Esophagus mucosa (tissue), 1 donor: Measurements from ENCODE around the gene SYT2. TPM values are rescaled to one million over a fixed set of nuclear protein-coding genes. Genes with fewer than 3 reads are reported as not detected.
"Not testable (repeated sequence)": the region's sequence is repeated elsewhere in the genome, so short reads cannot be mapped to it uniquely, and the experiment has no call there.

Experiments
- ATAC-seq: fragments of 200-7000 bp; cut with Tn5 transposase; one replicate; pipeline ENCODE4 v1.9.1; 2020
- total RNA-seq: library from RNA; stranded (reverse); gene quantifications from one replicate; pipeline ENCODE4 v1.2.4, GENCODE V29; 2023
- donor health status: DM: yes; HTN: yes; CAD: no.

SYT2 gene
- total RNA-seq, 1 donor from 2014 or later, result not detected

DNA sequence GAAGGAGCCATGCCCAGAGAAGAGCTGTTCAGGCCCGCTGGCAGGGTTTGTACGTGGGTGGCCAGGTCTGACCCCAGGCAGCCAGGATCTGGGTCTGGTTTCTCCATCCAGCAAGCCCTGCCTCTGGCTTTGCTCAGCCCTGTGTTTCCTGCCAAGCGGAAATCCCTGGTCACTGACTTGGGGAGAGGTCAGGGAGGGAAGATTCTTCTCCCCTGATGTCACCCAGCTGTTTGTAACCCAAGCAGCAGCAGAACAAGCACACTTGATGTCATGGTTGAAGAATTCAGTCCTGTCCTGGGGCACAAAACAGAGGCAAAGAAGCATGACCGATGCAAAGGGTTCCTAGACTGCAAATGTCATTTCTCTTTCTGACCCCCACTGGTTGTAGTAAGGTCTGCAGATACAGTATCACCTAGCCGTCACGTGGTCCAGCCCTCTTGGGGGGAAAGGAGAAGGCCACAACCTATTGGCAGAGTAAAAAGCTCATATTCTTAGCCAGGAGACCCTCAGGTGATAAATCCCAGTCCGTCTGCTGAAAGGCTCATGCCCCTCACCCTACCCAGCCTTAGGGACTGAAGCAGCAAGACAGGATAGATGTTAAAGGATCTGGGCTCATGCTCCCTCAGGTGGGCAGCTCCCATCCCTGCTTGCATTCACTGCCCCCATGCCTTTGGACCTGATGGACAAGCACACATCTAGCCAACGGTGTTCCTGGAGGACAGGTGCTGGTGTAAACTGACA lies 120.9 kb downstream of the SYT2 start:
- peak; percentile 82 for ATAC-seq

DNA sequence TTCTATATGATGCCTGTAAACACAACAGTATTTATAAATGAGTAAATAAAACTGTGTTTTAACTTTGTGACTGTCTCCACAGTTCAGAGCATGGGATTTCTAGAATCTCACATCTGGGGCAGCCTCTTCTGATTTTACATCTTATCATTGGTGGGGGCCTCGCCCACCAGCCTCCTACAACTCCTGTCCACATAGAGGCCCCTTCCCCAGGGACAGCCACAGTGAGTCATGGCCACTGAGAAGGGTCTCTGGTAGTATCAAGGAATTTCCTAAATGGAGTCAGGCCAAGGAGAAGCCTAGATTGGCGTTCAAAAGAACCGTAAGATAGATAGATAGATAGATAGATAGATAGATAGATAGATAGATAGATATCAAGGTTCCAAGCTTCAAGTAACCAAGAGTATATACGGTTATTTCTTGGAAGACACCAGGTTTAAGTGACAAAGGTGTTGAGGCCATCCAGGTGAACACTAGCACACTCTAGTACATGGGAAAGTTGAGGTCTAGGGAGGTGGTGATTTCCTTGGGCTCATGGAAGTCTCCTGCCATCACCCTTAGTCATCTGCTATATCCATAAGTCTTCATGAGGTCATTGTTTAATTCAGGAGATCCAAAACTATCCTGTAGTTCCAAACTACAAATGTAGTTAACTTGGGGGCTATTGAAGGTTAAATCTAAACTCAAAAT lies 121.6 kb downstream of the SYT2 start:
- peak; percentile 30 for ATAC-seq

DNA sequence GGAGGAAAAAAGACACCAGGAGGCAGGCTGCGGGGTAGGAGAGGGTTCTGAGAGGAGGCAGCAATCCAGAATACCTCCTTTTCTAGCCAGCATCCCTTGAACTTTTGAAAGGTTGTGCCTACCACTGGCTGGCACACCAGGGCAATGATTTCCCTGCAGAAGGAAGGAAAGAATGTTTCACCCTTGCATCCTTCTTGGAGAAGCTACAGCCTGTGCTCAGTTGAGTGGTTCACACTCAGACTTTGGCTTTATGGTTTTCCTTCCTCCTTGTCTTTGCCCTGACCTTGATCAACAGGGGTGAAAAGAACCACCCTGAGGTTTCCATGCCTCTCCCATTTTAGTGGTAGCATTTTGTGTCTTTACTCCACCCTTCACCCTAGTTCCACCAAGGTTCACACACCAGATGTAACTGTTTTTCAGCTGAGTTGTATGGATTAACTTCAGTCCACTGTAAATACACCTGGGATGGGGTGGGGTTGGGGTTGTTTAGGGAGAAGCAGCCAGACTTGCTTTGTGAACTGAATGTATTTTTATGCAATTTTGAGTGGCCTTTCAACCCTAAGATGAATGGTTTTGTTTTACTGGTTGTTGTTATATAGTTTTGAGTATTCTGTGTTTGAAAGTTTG lies 122.3 kb downstream of the SYT2 start:
- peak; percentile 45 for ATAC-seq

DNA sequence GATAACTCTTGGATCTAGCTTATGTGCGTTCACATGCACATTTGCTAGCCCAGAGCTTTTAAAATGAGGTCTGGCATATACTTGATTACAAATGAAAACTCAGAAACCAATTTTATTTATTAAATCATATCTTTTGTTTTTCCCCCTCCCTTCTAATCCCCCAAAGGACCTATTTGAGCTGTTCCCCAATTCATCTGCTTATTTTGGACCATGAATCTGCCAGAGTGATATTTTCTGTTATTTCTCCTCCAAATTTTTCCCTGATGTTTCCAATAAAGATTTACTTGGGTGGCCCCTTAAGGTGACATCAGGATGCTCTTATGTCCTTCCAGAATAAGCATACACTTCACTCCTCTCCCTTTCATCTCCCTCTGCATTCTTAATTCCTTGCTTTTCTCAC lies 123.4 kb downstream of the SYT2 start:
- ATAC-seq, result no peak

DNA sequence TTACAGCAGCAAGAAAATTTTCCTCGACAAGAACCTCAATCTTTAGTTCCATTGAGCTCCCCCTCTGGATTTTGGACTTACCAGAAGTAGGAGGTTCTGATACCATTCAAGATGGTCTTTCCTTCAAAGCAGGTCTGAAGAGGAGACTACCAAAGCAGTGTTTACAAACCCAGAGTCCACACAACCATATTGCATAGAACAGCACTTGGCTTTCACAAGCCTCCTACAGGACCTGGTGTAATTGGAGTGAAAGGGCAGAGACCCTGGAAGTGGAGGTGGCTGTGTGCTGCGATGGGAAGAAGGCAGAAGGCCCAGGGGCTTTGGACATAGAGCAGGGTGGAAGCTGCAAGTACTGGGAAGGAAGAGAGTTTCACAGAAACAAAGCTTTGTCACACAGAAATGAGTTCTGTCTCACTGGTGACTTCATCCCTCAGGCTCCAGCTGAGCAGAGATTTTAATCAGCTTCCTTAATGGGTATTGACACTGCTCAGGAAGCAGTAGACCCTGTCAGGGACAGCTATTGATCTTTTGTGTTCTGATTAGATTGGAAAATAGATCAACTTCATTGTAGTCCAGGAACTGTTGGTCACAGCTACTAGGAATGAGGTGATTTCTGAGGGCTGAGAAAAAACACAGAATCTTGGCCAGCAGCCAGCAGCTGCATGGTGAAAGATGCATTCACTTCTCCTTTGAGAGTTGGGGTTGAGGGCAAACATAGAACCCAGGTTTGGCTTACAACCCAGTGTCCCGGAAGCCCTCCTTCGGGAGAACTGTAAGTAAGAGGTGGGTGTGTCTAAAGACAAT lies 124.0 kb downstream of the SYT2 start:
- no peak for ATAC-seq

DNA sequence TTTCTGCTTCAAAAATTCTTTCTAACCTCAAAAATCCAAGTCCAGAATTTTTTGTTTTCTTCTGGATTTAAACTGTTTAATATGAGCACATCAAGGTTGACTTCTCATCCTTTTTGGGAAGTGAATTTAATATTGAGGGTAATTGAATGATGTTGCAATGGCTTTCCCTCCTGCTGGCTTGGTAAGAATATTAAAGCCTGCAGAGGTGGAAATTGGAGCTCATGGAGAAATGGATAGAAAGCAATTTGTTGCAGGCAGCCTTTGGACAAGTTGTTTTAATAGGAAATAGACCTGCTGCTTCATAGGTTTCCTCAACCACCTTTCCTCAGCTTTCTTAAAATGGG lies 124.7 kb downstream of the SYT2 start:
- no peak for ATAC-seq

DNA sequence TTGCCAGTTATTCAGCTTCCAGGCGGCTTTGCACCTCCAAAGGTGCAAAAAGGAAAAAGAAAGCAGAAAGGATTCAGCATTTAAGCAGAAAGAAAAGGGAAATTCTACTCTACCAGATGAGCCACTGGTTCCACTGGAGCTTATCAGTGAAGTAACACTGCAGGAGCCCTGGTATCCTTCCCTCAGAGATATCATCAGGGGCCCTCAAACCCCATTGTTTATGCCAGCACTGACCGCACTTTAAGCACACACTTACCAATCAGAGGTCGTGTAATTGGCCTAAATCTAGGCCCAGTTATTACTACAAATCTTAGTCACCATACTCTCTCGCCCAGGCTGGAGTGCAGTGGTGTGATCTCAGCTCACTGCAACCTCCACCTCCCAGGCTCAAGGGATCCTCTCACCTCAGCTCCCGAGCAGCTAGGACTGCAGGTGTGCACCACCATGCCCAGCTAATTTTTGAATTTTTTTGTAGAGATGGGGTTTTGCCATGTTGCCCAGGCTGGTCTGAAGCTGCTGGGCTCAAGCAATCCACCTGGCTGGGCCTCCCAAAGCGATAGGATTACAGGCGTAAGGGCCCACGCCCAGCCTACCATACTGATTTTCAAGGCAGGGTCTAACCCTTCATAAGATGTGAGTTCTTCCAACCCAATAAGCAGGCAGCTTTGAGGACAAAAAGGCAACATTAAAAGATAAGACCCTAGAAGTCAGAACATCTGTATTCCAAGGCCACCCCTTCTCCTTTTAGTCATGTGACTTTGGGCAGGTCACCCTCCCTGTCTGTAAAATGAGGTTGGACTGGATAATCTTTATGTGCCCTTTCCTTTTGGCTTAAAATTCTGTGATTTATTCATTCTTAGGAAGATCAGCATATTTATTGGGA lies 125.3 kb downstream of the SYT2 start:
- no peak for ATAC-seq

DNA sequence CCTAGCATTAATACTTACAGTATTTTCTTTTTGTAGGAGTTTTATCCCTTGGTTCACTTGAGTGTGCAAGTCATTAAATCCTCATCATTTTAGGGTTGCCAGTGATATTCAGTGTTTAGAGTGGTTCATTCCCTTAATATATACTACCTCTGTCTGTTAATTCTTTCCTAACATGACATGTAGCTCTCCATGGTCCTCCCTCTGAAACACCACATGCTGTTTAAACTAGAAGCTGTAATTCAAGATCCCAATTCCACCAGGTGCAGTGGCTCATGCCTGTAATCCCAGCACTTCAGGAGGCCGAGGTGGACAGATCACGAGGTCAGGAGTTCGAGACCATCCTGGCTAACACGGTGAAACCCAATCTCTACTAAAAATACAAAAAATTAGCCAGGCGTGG lies 127.9 kb downstream of the SYT2 start:
- not testable (repeated sequence) for ATAC-seq

DNA sequence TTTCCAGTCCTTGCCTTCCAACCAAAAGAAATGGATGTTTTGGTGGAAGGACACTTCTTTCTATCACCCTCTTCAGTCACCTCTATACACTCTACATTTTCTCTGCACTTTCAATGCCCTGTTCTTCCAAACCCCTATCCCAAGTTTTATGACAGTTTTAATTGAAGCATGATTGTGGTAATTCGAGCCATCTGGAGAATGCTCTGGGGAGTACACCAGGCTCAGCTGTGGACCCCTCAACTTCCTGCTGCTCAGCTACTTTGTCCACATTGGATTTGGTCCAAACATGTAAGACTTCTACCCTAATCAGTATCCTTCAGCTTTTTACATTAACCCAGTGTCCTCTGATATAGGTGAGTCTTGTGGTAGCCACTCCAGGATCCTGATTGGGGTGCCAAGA lies 129.6 kb downstream of the SYT2 start:
- ATAC-seq, result no peak

DNA sequence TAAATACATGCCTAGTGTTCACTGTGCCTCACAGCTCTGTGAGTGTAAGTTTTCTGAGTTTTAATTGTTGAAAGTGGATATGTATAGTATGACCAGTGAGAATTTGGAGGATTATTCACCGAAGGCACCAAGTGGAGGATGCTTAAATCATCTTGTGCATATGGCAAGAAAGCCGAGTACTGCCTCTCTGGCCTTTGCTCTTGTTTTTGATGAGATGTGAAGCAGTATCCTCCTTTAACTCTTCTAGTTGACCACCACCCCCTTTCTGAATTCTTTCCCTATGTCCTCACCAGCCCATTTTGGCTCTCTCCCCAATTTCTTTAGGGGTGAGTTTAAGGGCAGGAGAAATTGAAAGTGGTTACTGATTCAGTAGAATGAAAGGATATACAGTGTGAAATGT lies 130.4 kb downstream of the SYT2 start:
- no peak for ATAC-seq

DNA sequence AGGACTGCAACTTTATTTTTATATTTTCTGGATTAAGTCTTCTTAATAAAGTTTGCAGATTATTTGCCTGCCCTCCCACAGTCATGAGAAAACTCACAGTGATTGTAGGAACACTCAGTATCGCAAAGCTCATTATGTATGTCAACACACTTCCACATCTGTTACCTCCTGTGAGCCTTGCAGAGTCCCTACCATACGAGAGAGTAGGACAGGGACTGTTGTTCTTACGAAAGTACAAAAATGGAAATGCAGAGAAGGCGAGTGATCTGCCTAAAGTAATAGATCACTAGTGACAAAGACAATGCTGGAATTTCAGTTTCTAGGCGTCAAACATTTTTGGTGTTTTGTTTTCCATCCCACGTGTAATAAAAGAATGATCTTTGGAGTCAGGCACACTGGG lies 131.7 kb downstream of the SYT2 start:
- no peak for ATAC-seq

DNA sequence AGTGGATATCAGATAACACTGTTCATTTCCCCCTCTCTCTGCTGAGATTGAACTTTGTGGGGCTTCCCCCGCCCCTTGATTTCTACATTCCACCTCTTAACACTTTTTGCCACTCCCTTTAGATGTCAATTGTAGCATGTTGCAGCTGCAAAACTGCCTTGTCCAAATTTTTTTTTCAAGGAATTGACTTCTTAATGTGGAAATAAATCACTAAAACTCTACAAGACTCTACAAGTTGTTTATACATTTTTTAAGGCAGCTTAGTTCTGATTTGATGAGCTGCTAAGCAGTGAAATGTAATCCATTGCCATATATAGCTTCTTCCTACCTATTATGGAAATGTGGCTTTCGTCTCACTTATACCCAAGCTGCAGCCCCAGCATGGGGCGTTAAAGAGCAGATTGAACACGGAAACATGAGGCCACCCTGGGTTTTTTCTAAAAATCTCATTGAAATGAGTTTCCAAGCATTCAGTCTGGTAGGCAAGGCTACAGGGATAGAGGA lies 132.2 kb downstream of the SYT2 start:
- ATAC-seq, result peak; percentile 63

DNA sequence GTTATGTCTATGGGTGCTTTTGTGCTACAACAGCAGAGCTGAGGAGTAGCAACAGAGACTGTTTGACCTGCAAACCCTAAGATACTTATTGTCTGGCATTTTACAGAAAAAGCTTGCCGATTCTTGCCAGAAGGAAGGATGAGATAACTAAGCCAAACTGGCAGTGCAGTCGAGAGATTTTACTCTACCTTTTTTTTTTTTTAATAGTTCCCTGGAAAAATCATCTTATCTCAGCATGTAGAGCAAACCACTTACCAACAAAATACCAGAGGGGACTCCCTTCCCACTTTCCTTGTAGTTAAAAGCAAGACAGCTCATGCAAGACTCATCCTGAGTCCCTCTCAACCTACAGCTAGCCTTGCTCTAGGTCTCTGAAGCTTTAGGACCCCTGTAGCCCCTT lies 132.9 kb downstream of the SYT2 start:
- ATAC-seq, result no peak

DNA sequence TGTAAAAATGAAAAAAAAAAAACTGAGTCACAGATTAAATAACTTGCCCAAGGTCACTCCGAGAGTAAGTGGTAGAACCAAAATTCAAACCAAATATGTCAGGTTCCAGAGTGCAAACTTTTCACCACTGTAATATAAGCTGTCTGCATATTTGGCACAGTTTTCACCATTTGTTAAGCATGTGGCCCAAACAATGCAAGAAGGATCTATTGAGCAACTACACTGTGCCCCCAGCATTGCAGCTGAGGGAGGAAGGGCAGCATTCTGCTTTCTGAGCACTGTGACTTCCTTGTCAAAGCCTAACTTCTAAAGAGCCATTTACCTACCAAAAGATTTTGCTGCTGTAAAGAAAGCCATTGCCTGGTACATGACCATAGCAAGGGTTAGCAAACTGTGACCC lies 133.4 kb downstream of the SYT2 start:
- ATAC-seq, result peak; percentile 12

DNA sequence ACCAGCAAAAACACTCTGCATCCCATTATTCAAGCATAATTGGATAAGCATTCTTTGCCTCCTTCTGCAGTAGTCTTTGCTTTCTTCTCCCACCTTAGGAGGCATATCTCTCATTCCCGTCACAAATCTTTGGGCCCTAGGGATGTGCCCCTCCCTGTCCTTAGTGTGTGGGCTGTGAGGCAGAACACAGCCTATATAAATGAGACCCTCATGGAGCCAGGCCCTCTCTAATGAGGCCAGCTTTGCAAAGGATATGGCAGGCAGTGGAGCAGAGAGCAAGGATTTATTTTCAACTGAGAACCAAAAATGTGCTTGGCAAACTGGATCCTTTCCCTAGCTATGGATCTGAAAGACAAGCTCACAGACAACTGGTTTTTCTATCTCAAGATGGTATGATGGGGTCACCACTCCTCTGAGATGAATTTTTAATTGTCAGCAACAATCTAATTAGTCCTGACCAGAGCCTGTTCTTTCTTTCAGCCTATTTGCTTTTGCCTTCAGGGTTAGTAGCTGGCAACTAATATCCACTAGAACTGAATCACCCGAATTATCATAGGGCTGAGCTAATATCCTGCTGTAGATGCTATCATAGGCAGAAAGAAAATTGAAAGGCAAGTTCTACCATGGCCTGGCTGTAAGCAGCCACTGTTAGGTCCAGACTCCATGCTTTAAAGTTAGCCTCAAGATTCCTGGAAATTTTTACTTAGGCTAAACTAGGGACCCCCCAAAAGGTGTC lies 134.2 kb downstream of the SYT2 start:
- peak; percentile 64 for ATAC-seq

DNA sequence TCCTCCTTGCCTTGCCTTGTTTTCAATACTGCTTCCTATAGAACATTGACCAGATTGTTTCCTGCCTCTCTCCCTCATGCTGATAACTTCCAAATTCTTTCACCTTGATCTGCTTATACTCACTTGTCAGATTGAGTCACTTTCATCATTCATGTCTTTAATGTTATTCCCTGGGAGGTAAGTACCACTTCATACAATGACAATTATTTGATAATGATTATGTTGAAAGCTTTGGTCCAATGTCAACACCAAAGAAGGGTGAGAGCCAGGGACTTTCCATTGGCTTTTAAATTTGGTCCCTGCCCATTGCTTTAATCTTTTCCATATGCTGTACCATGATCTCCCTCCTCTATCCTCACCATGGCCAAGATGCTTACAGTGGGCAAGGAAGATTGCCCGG lies 137.4 kb downstream of the SYT2 start:
- no peak for ATAC-seq

DNA sequence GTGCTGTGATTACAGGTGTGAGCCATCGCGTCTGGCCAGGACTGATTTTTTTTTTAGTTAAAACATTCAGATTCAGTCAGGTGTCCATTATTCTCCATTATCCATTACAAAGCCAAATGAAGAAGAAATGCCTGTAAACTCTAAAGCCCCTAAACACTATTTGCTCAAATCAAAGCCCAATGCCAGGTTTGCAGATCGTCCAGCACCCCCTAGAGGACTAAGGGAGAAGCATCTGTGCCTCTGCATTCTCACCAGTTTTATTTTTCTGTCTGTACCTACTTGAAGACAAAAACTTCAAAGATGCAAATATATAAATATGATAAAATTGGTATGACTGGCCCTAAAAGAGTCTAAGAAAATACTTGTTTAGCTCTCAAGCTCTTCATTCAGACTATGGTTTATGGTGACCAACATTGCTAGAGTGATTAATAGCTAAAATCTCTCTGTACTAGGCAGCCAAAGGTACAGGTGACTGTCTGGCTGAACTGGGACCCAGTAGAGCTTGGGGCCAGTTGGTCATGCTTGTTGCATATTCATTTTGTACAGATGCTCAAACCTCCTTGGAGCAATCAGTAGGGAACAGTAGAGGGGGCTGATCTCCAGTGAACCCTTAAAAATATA lies 138.4 kb downstream of the SYT2 start:
- ATAC-seq, result no peak

DNA sequence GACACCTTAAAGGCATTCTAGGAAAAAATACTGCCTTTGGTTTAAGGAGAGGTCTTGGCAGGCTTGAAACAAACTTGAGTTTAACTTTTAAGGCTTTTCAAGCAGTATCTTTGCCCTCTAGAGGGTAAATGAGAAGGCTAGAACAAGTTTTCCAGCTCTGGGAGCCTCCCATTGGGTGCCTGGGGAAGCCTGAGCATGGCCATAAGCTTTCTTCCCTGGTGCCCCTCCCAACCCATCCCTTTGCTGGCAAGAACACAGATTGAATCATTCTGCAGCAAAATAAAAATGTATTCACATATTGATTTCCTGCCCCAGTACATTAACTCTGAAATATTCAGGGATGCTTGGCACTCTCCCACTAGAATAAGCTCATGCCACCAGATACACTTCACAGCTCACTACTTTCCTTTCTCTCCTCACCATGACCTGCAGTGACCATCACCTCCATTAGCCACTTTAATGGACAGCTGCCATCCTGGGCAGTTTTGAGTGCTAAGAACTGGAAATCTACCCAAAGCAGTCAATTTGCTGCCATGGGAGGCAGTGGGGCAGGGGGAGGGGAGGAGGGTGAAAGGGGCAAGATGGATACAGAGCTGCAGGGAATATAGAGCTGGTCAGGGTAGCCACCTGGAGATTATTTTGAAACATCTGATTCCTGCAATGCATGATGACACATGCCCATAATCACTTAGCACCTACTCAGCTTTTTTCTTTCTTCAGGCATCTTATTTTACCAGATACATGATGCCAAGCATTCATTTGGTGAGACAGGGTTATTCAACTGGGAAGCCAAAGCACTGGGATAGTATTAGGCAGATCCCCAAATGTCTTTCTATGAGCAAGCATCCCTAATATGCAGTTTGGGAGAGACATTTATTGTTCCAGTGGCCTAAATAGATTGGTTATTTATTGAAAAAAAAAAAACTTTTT lies 140.6 kb downstream of the SYT2 start:
- peak; percentile 37 for ATAC-seq

DNA sequence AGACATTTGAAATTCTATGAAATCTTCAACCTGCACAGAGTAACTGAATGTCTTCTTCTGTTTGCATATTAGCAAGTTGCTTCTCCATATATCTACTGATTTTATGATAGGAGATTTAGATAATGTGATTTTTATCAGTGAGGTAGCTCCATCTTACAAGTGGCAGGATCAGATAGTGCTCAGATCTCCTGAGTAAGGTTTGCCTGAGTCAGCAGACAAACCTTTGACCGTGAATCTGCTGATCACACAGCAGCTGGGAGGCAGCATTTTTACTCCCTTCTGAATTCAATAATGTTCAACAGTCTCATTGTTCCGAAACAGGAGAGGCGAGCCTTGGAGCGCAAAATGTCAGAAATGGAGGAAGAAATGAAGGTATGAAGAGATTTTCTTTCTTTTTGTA lies 141.4 kb downstream of the SYT2 start:
- no peak for ATAC-seq

DNA sequence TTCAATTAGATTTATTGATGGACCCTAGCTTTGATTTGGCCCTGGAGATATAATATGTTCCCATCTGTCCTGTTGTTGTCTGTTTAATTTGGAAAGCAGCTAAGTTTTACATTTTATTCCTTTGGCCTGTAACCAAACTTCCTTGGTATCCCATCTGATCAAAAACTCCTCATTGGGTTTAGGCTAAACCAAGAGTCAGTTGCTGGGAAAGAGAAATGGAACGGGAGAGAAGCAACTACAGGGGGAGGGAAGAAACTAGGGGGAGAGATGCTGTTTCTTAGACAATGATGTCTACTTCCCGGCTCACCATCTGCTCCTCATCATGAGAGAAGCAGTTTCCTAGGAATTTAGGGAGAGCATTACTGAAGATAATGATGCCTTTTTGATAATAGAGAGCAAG lies 141.8 kb downstream of the SYT2 start:
- ATAC-seq, result no peak
